SKM-1 treated with dmso at 0.1 percent for 144 hours (cell line): Measurements from ENCODE around the gene ZBTB47.
A peak's percentile ranks its signal among the peaks of the same experiment; 100 is the strongest.

Experiments
- DNase-seq: peaks from one replicate; lab custom pipeline; 2025; ENCODE audit not compliant: unreplicated experiment; lab: John Stamatoyannopoulos, UW

ZBTB47 gene

DNA sequence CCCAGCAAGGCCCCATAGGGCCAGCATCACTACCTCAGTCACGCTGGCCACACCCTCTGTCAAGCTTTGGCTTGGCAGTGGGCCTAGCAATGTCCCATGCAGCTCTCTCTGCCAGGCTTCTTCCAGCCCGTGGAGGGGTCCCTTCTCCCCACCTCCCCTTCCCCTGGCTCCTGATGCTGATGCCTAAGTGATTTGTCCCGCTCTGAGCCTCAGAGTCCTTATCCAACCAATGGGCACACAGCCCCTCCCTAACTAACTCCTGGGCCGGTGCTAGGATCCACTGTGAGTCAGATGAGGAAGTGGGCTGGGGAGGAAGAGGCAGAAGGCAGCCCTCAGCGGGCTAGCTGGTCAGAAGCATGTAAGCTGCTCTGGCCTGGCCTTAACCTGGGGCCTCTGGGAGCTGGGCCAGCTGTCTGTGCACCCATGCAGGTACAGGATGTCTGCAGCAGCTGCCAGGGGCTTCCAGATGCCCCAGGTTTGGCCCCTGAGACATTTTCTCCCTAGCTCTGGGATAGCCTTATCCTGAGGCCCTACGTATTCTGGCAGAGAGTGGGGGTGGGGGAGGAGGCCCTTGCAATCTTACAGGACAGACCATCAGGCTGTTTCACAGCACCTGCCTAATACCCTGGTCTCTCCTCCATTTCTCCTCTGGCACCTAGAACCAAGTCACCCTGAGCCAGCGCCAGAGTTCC is 740 bp upstream of the ZBTB47 start:
- DNase-seq, result peak; percentile 80

- no peak for DNase-seq
These were observed 266 bp upstream of the ZBTB47 start for GRCh38 chr3:42653303-42653559.

GRCh38 chr3:42654331-42655201 is 1.1 kb downstream of the ZBTB47 start:
- no peak for DNase-seq

DNA sequence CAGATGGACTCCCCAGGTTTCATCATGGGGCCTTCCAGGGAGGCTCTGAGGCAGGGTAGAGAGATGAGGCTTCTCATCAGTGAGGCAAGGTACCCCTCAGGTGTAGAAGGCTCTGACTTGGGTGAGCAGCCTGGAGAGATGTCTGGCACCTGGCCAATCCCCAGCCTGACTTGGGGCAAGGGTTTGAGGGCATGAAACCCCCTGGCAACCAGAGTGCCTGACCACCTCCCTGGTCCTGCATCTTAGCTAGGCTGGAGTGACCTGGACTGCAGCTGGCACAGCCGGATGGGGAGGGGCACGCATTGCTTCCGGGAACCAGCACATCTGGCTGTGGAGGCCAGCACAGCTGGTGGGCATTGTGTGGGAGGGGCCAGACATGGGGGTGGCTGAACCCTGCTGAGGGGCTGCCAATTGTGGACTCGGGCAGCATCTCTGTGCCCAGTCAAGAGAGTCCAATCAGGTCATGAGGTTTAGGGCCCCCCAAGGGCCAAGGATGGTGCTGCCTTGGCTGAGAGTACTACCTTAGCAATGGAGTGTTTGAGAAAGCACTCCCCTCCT is 1.9 kb downstream of the ZBTB47 start:
- DNase-seq, result no peak

- DNase-seq, result no peak
These were observed 2.6 kb downstream of the ZBTB47 start for GRCh38 chr3:42655980-42656679.

DNA sequence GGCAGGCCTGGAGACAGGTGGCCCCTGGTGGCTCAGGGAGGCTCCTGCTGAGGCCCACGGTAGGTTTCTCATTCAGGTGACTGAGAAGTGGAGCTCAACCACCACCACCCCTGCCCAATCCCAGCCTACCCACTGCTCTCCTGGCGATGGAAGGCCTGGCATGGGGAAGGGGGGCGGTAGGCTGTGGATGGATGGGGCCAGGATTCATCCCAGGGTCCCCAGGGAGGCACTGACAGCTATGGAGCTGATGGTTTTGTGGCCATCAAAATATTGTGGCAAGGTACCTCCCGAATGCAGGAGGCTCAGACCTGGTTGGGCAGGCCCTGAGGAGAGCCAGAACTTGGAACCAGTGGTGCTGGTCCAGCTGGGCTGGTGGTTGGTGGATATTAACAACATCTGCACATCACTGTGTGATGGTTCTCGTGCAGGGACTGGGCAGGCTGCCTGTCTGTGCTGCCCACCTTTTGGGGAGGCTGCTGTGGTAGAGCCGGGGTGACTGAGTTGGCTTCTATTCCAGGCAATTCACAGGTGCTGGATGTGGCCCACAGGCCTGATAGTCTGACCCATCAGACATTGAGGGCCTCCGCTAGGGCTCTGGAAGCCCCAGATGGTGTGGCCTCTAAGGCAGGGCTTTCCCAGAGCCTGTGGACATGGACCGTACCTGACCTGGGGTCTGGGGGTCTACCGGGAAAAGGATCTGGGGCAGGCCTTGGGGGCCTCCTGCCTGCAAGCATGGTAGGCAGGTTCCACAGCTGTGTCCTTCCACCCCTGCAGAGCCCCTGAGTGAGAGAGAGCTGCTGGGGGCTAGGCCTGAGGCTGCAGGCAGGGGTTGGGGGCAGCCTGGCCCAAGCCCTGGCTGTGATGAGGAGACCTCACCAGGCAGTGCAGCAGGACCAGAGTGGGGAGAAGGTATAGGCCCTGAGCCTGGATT is 3.4 kb downstream of the ZBTB47 start:
- no peak for DNase-seq

GRCh38 chr3:42657675-42658074 is 4.2 kb downstream of the ZBTB47 start:
- no peak for DNase-seq

GRCh38 chr3:42658091-42658770 is 4.7 kb downstream of the ZBTB47 start:
- DNase-seq, result no peak

GRCh38 chr3:42658771-42659390 is 5.4 kb downstream of the ZBTB47 start:
- peak; percentile 79 for DNase-seq

- DNase-seq, result no peak
These were observed 6.1 kb downstream of the ZBTB47 start for GRCh38 chr3:42659451-42660130.

DNA sequence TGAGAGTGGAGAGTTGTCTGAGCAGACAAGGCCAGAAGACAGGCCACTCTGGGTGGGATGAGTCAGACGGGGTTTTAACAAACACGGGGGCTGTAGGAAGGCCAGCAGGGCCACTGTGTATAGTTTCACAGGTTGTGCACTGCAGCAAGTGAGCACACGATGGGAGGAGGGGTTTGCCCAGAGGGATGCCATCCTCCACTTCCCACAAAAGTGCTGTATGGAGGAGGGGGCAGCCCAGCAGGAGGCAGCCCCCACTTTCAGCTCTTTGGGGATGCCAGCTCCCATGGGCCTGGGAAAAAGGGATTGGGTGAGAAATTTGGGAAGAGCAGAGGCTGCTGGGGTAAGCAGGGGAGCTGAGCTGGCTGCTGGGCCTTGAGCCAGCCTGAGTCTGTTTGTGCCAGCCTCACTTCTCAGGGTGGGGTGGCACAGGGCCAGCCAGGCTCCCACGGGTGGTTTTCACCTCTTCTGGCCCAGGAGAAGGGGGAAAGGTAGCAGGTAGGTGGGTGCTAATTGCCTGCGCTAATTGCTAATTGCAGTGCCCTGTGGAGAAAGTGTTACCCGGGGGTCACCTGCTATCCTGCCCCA is 6.7 kb downstream of the ZBTB47 start:
- DNase-seq, result no peak

DNA sequence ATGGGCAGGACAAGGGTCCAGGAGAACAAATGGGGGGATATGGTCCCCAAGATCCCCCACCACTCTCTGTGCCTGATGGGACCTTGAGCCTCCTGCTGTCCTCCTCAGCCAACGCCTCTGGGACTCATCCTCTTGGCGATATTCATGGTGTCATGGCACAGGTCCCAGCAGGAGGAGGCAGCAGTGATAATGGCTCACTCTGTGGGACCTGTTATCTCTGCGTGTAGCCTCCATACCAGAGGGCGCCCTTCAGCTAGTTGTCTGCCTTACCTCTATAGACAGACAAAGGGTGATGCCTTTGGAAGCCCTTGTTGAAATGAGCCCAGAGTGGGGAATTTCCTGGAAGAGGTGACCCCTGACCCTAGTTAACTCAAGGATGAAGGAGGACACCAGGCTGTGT is 7.4 kb downstream of the ZBTB47 start:
- no peak for DNase-seq

GRCh38 chr3:42661593-42662022 is 8.1 kb downstream of the ZBTB47 start:
- DNase-seq, result no peak

GRCh38 chr3:42662037-42662812 is 8.7 kb downstream of the ZBTB47 start:
- DNase-seq, result no peak

DNA sequence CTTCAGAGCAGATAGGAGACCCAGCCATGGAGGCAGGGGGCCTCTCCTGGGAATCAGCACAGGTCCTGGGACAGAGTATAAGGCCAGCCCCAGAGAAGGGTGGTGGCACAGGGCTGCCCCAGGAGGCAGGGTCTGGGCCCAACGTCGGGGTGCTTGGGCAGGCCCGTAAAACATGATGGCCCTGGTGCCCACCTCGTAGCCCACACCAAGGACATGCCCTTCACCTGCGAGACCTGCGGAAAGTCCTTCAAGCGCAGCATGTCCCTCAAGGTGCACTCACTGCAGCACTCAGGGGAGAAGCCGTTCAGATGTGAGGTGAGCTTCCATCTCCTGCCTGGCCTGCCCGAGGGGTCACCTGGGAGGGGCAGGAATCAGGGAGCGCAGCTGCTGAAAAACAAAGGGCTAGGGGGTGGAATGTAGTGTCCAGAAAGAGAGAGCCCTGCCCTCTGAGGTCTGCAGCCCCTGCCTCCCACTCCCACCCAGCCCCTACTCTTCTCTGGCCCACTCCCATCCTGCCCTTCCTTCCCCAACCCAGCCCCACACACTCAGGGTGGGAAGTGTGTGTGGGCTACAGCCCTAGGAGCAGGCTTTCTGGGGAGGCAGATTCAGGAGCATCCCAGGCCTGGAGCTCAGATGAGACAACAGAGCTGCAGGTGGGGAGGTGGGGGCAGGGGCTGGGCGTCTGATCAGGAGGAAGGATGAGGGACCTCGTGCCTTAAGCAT is 9.5 kb downstream of the ZBTB47 start:
- no peak for DNase-seq

GRCh38 chr3:42663581-42664437 is 10.3 kb downstream of the ZBTB47 start:
- DNase-seq, result no peak
